NB4 (cell line): Measurements from ENCODE around the gene SLC18A3.

Experiments
- CTCF ChIP-seq: IDR thresholded peaks from one replicate; pipeline ENCODE4 v1.5.1; 2012; ENCODE audit warnings: low read depth, low read length
- MYC ChIP-seq: IDR thresholded peaks from 2 replicates; pipeline ENCODE4 v1.6.1; 2011; ENCODE audit warnings: low read depth, low read length
- POLR2A ChIP-seq: IDR thresholded peaks from 2 replicates; pipeline ENCODE4 v1.6.1; 2011; ENCODE audit warnings: mild to moderate bottlenecking; ENCODE audit not compliant: insufficient read length; ENCODE audit errors: extremely low read depth

DNA sequence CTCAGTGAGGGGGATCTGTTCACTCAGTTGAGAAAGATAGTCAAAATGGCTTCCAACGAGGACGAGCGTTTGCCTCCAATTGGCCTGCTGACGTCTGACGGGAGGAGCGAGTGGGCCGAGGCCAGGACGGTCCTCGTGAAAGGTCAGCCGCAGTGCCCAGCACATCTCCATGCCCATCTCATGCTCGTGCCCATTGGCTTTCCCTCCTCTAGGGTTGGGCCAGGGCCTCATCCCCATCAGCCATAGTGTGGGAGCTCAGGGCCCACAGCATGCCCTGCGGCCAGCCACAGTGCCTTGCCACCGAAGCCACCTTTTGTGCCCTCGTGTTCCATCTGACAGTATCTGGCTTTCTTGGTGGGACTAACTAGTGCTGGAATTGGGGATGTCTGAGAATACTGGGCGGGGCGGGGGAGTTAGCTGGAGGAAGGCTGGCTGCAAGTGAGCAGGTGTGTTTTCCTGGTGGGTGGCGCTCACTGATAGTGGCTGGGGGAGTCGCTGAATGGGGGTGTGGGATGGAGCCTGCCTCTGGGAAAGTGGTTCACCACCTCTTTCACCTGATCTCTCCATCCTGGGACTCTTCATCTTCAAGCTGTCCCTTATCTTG is 17.6 kb downstream of the SLC18A3 start:
- TF ChIP-seq MYC = no peak
- no peak for TF ChIP-seq CTCF
- no peak for TF ChIP-seq POLR2A
